Osteoblast (primary cell): Measurements from ENCODE around the gene KIF27. TPM values are rescaled to one million over a fixed set of nuclear protein-coding genes. Genes with fewer than 3 reads are reported as not detected.

Source experiments
- DNase-seq: peaks from one replicate; pipeline ENCODE4 v3.0.0; 2011; ENCODE audit warnings: low spot score, mixed read lengths; ENCODE audit not compliant: insufficient read length; ENCODE audit errors: missing footprints
- H2AFZ ChIP-seq: 2 replicates; pipeline ENCODE4 v1.6.0; 2011; ENCODE audit warnings: mild to moderate bottlenecking, low read length
- H3K27ac ChIP-seq: 2 replicates; pipeline ENCODE4 v1.5.1; 2011; ENCODE audit warnings: mild to moderate bottlenecking, low read depth, low read length, moderate library complexity
- H3K27me3 ChIP-seq: 2 replicates; pipeline ENCODE4 v1.6.0; 2012; ENCODE audit warnings: mild to moderate bottlenecking, control low read depth, inconsistent platforms, low read length, moderate library complexity; ENCODE audit not compliant: insufficient read depth
- H3K36me3 ChIP-seq: 2 replicates; pipeline ENCODE4 v1.5.1; 2011; ENCODE audit warnings: mild to moderate bottlenecking, low read length, control low read depth, moderate library complexity; ENCODE audit not compliant: insufficient read depth
- H3K4me1 ChIP-seq: 2 replicates; pipeline ENCODE4 v1.5.1; 2011; ENCODE audit warnings: mild to moderate bottlenecking, low read length, control low read depth, moderate library complexity; ENCODE audit not compliant: insufficient read depth
- H3K4me2 ChIP-seq: 2 replicates; pipeline ENCODE4 v1.6.0; 2011; ENCODE audit warnings: mild to moderate bottlenecking, low read length; ENCODE audit not compliant: insufficient read depth
- H3K4me3 ChIP-seq: fragments of 200-600 bp; sonication (generic); 3 replicates; pipeline ENCODE4 v1.5.1; 2012; ENCODE audit warnings: mild to moderate bottlenecking, low read length, inconsistent platforms; ENCODE audit not compliant: insufficient read depth
- H3K79me2 ChIP-seq: 2 replicates; pipeline ENCODE4 v1.6.0; 2012; ENCODE audit warnings: mild to moderate bottlenecking, low read length, control low read depth, inconsistent platforms; ENCODE audit not compliant: insufficient read depth
- H3K9me3 ChIP-seq: 2 replicates; pipeline ENCODE4 v1.5.1; 2011; ENCODE audit warnings: low read depth, low read length, control low read depth
- H4K20me1 ChIP-seq: 2 replicates; pipeline ENCODE4 v1.6.0; 2012; ENCODE audit warnings: mild to moderate bottlenecking, low read length, control low read depth; ENCODE audit not compliant: insufficient read depth
- total RNA-seq: library from RNA; depleted of rRNA; stranded (reverse); fragments of >200 nt; gene quantifications from 2 replicates; pipeline ENCODE4 v1.2.3, GENCODE V29; 2012
- TF ChIP-seq, protein P1 (sequence below): IDR thresholded peaks from 2 replicates; pipeline ENCODE4 v1.5.1; 2011; ENCODE audit warnings: mild to moderate bottlenecking, low read depth, low read length, moderate library complexity; ENCODE audit errors: extremely low read depth

Gene KIF27
- total RNA-seq, 1 donor: 6.2 TPM

DNA sequence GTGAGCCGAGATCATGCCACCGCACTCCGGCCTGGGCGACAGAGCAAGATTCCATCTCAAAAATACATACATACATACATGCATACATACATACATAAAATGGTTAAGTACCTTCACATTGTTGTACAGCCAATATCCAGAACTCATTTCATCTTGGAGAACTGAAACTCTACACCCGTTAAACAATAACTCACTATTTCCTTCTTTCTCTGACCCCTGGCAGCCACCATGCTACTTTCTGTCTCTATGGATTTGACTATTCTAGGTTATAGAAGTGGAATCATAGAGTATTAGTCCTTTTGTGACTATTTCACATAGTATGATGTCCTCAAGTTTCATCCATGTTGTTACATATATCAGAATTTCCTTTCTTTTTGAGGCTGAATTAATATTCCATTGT, 9.6 kb upstream of the KIF27 start:
- Histone ChIP-seq H3K36me3 (no peaks in the 10 kb centered on the region), H3K79me2 (no peaks in the 10 kb centered on the region), H2AFZ (no peak overlapping the region), H3K4me2 (no peak overlapping the region), H3K4me3 (no peak overlapping the region), H3K4me1 (peaks cover 20% of the 10 kb centered on the region), H4K20me1 (no peaks in the 10 kb centered on the region), H3K27me3 (peaks cover 3% of the 10 kb centered on the region), H3K9me3 (no peaks in the 10 kb centered on the region), H3K27ac (no peak overlapping the region)
- TF ChIP-seq, protein P1, sequence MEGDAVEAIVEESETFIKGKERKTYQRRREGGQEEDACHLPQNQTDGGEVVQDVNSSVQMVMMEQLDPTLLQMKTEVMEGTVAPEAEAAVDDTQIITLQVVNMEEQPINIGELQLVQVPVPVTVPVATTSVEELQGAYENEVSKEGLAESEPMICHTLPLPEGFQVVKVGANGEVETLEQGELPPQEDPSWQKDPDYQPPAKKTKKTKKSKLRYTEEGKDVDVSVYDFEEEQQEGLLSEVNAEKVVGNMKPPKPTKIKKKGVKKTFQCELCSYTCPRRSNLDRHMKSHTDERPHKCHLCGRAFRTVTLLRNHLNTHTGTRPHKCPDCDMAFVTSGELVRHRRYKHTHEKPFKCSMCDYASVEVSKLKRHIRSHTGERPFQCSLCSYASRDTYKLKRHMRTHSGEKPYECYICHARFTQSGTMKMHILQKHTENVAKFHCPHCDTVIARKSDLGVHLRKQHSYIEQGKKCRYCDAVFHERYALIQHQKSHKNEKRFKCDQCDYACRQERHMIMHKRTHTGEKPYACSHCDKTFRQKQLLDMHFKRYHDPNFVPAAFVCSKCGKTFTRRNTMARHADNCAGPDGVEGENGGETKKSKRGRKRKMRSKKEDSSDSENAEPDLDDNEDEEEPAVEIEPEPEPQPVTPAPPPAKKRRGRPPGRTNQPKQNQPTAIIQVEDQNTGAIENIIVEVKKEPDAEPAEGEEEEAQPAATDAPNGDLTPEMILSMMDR: no peak
- DNase-seq: no peak

DNA sequence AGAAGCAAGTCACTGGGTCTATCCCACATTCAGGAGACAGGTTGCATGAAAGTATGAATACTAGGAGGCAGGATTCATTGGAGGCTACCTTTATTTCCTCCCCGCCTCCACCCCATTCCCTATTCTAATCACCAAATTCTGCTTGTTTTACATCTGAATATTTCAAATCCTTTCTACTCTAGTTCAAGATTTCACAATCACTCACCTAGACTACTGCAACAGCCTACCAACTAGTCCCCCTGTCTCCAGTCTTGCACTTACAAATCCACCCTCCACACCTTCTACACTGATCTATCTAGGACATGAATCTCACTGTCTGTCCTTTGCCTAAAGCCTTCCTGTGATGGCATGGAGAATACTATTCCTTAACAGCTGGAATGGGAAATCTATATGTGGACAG, 6.4 kb upstream of the KIF27 start:
- TF ChIP-seq, protein P1: no peak
- no peak overlapping the region for H2AFZ ChIP-seq

DNA sequence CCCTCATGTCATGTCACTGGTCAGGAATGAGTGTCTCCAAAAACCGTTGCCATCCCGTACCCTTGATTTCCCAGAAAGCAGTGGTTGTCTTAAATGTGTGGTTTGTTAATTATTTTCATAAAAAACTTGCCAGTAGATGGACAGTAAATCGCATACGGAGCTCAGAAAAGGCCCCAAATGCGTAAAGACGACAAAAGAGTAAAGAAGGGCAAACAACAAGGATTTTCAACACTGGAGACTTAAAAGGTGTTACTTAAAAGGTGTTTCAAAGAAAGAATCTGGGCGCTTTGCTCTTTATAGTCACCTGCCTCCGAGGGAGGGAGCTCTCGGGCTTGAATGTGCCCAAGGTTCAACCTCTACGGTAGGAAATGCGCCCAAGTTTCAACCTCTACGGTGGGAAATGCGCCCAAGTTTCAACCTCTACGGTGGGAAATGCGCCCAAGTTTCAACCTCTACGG, 734 bp downstream of the KIF27 start:
- H3K27ac ChIP-seq: peak overlapping the region; percentile 65
- no peaks in the 10 kb centered on the region for H3K9me3 ChIP-seq
- H3K4me3 ChIP-seq: peak overlapping the region; percentile 82
- peak overlapping the region; percentile 90 for H3K4me2 ChIP-seq
- H2AFZ ChIP-seq: peak overlapping the region; percentile 94
- no peaks in the 10 kb centered on the region for H3K79me2 ChIP-seq
- H4K20me1 ChIP-seq: no peaks in the 10 kb centered on the region
- peaks cover 12% of the 10 kb centered on the region for H3K4me1 ChIP-seq
- DNase-seq: no peak
- H3K27me3 ChIP-seq: no peaks in the 10 kb centered on the region
- TF ChIP-seq, protein P1: peak; percentile 38
- H3K36me3 ChIP-seq: no peaks in the 10 kb centered on the region

More for the DNA sequence above, 6.4 kb upstream of the KIF27 start:
- H3K4me2 ChIP-seq: no peak overlapping the region
- no peaks in the 10 kb centered on the region for H3K9me3 ChIP-seq
- no peaks in the 10 kb centered on the region for H3K36me3 ChIP-seq
- H4K20me1 ChIP-seq: no peaks in the 10 kb centered on the region
- no peak for DNase-seq
- no peak overlapping the region for H3K27ac ChIP-seq
- H3K4me1 ChIP-seq: no peaks in the 10 kb centered on the region
- H3K79me2 ChIP-seq: no peaks in the 10 kb centered on the region
- peaks cover 3% of the 10 kb centered on the region for H3K27me3 ChIP-seq
- no peak overlapping the region for H3K4me3 ChIP-seq

DNA sequence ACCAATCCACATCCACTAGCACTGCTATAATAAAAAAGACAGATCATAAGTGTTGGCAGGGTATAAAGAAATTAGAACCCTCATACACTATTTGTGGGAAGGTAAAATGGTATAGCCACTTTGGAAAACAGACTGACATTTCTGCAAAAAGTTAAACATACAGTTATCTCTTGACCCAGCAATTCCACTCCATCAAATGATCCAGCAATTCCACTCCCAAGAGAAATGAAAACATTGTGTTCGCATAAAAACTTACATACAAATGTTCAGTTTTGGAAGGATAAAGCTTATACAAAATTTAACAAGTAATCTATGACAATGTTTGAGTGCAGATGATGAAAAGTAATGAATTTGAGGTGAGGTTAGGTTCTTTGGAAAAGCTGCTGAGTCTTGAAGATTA, 2.1 kb downstream of the KIF27 start:
- Histone ChIP-seq H3K9me3 (no peaks in the 10 kb centered on the region), H3K4me3 (no peak overlapping the region), H3K4me2 (no peak overlapping the region), H3K27me3 (no peaks in the 10 kb centered on the region), H3K79me2 (no peaks in the 10 kb centered on the region), H2AFZ (no peak overlapping the region), H4K20me1 (no peaks in the 10 kb centered on the region), H3K27ac (no peak overlapping the region), H3K36me3 (no peaks in the 10 kb centered on the region), H3K4me1 (peaks cover 12% of the 10 kb centered on the region)
- TF ChIP-seq, protein P1: no peak
- DNase-seq: no peak
